Measurements from ENCODE around the gene LARP1.

LARP1 gene

GRCh38 chr5:154761046-154761736, 6.0 kb downstream of the LARP1 start:
- no peak for TF ChIP-seq CTCF (IDR thresholded peaks at IDR 0.05; ENCODE audit: low read depth, low read length, poor library complexity, severe bottlenecking)
- TF ChIP-seq EZH2phosphoT487 (IDR thresholded peaks at IDR 0.05; ENCODE audit: borderline replicate concordance, low read length) = no peak
- no peaks in the 10 kb centered on the region for H3K9me2 ChIP-seq (replicated peaks; ENCODE audit: control insufficient read depth, low read length)
- H3K27ac ChIP-seq (ENCODE audit: low read depth, low read length) = no peak overlapping the region; the same call in 1 of the 2 replicates
- no peaks in the 10 kb centered on the region; the same call in 1 of the 2 replicates for H3F3A ChIP-seq (ENCODE audit: control insufficient read depth, insufficient read depth)
- peaks cover 99% of the 10 kb centered on the region for H3K79me2 ChIP-seq (ENCODE audit: control insufficient read depth, low read length)
- H4K20me1 ChIP-seq (ENCODE audit: control insufficient read depth, insufficient read depth, low read depth, low read length) = peaks cover 61% of the 10 kb centered on the region
- H3K27me3 ChIP-seq (ENCODE audit: control insufficient read depth, low read length) = no peaks in the 10 kb centered on the region
- H3K36me3 ChIP-seq (ENCODE audit: control insufficient read depth, low read length) = peaks cover 73% of the 10 kb centered on the region
- no peaks in the 10 kb centered on the region for H3K9me3 ChIP-seq (ENCODE audit: control insufficient read depth, insufficient read depth, low read length)
- peak overlapping the region; percentile 29 for H3K4me3 ChIP-seq (ENCODE audit: low read length)
- H3K4me2 ChIP-seq (ENCODE audit: low read length) = peak overlapping the region; percentile 96
- peaks cover 76% of the 10 kb centered on the region for H3K4me1 ChIP-seq (ENCODE audit: control insufficient read depth, low read length)

GRCh38 chr5:154762261-154762660, 7.1 kb downstream of the LARP1 start:
- H4K20me1 ChIP-seq (ENCODE audit: control insufficient read depth, insufficient read depth, low read depth, low read length) = peaks cover 67% of the 10 kb centered on the region
- H3K4me1 ChIP-seq (ENCODE audit: control insufficient read depth, low read length) = peaks cover 87% of the 10 kb centered on the region

GRCh38 chr5:154762700-154763099, 7.5 kb downstream of the LARP1 start:
- peaks cover 73% of the 10 kb centered on the region for H3K36me3 ChIP-seq (ENCODE audit: control insufficient read depth, low read length)
- no peak for TF ChIP-seq CTCF (IDR thresholded peaks at IDR 0.05; ENCODE audit: low read depth, low read length, poor library complexity, severe bottlenecking)
- no peak for TF ChIP-seq EZH2phosphoT487 (IDR thresholded peaks at IDR 0.05; ENCODE audit: borderline replicate concordance, low read length)
- peaks cover 100% of the 10 kb centered on the region for H3K79me2 ChIP-seq (ENCODE audit: control insufficient read depth, low read length)
- peaks cover 71% of the 10 kb centered on the region for H4K20me1 ChIP-seq (ENCODE audit: control insufficient read depth, insufficient read depth, low read depth, low read length)
- no peaks in the 10 kb centered on the region for H3K27me3 ChIP-seq (ENCODE audit: control insufficient read depth, low read length)
- H3K4me1 ChIP-seq (ENCODE audit: control insufficient read depth, low read length) = peaks cover 92% of the 10 kb centered on the region
- H3K4me2 ChIP-seq (ENCODE audit: low read length) = no peak overlapping the region
- H3K27ac ChIP-seq (ENCODE audit: low read depth, low read length) = no peak overlapping the region
- H3K9me2 ChIP-seq (replicated peaks; ENCODE audit: control insufficient read depth, low read length) = no peaks in the 10 kb centered on the region
- no peaks in the 10 kb centered on the region for H3K9me3 ChIP-seq (ENCODE audit: control insufficient read depth, insufficient read depth, low read length)
- H3K4me3 ChIP-seq (ENCODE audit: low read length) = no peak overlapping the region
- H3F3A ChIP-seq (ENCODE audit: control insufficient read depth, insufficient read depth) = no peaks in the 10 kb centered on the region

More at GRCh38 chr5:154762261-154762660, 7.1 kb downstream of the LARP1 start:
- Histone ChIP-seq H3K4me2 (ENCODE audit: low read length) (0 out of 2 replicates have a peak overlapping the region, but pooled peaks have one; percentile 5), H3K27me3 (ENCODE audit: control insufficient read depth, low read length) (no peaks in the 10 kb centered on the region), H3K36me3 (ENCODE audit: control insufficient read depth, low read length) (peaks cover 74% of the 10 kb centered on the region), H3K27ac (ENCODE audit: low read depth, low read length) (no peak overlapping the region), H3F3A (ENCODE audit: control insufficient read depth, insufficient read depth) (no peaks in the 10 kb centered on the region; the same call in 1 of the 2 replicates), H3K79me2 (ENCODE audit: control insufficient read depth, low read length) (peaks cover 99% of the 10 kb centered on the region), H3K9me3 (ENCODE audit: control insufficient read depth, insufficient read depth, low read length) (no peaks in the 10 kb centered on the region), H3K9me2 (replicated peaks; ENCODE audit: control insufficient read depth, low read length) (no peaks in the 10 kb centered on the region), H3K4me3 (ENCODE audit: low read length) (no peak overlapping the region)
- TF ChIP-seq EZH2phosphoT487 (IDR thresholded peaks at IDR 0.05; ENCODE audit: borderline replicate concordance, low read length) (no peak), CTCF (IDR thresholded peaks at IDR 0.05; ENCODE audit: low read depth, low read length, poor library complexity, severe bottlenecking) (no peak)
